Common myeloid progenitor, CD34-positive (primary cell): Measurements from ENCODE around the gene GPR162.

ENCODE experiments used
- CTCF ChIA-PET: fragments of 350-600 bp; sonication (Branson Sonifier 250); formaldehyde crosslinking; loops from one replicate; lab custom pipeline; 2021; ENCODE audit warnings: antibody characterized with exemption; lab: Charles Lee
- POLR2A ChIA-PET: fragments of 350-600 bp; sonication (Branson Sonifier 250); formaldehyde crosslinking; loops from one replicate; lab custom pipeline; 2021; ENCODE audit warnings: antibody characterized with exemption; lab: Charles Lee
- DNase-seq, 3 donors: peaks; one replicate each; pipeline versions ENCODE4 v3.0.0 to v3.0.0-alpha.2; 2013
- H3K27ac ChIP-seq, 2 experiments: 1 replicate in 1 of 2; 2 replicates in 1 of 2; pipeline ENCODE4 v1.7.0; 2013; ENCODE audit warnings: inconsistent platforms in 2 of 2, low read length in 2 of 2, mild to moderate bottlenecking in 2 of 2, low read depth in 1 of 2, moderate library complexity in 1 of 2; ENCODE audit not compliant: severe bottlenecking in 2 of 2, insufficient read depth in 1 of 2, poor library complexity in 1 of 2
- H3K27me3 ChIP-seq, 5 experiments: replicated peaks in 2 of 5; 1 replicate in 3 of 5; 2 replicates in 2 of 5; pipeline versions ENCODE4 v1.6.1 to v1.7.0; 2013; ENCODE audit warnings: low read length in 4 of 5, mild to moderate bottlenecking in 2 of 5, moderate library complexity in 2 of 5, inconsistent platforms in 1 of 5; ENCODE audit not compliant: insufficient read depth in 5 of 5, control insufficient read depth in 4 of 5
- H3K36me3 ChIP-seq, 4 experiments: 1 replicate in 2 of 4; 2 replicates in 2 of 4; pipeline versions ENCODE4 v1.6.1 to v1.7.0; 2013; ENCODE audit warnings: low read length in 3 of 4, control low read depth in 1 of 4, mild to moderate bottlenecking in 1 of 4; ENCODE audit not compliant: control insufficient read depth in 4 of 4, insufficient read depth in 4 of 4
- H3K4me1 ChIP-seq, 4 experiments: 1 replicate in 3 of 4; 2 replicates in 1 of 4; pipeline versions ENCODE4 v1.6.1 to v1.7.1; 2013; ENCODE audit warnings: low read length in 3 of 4, mild to moderate bottlenecking in 3 of 4, control low read depth in 1 of 4, inconsistent platforms in 1 of 4, moderate library complexity in 1 of 4; ENCODE audit not compliant: control insufficient read depth in 4 of 4, insufficient read depth in 4 of 4; ENCODE audit errors: control extremely low read depth in 1 of 4
- H3K4me3 ChIP-seq, 7 experiments: 1 replicate in 4 of 7; 2 replicates in 3 of 7; pipeline versions ENCODE4 v1.5.1 to v1.7.0; 2013; ENCODE audit warnings: mild to moderate bottlenecking in 7 of 7, low read length in 6 of 7, moderate library complexity in 6 of 7, inconsistent platforms in 2 of 7, low read depth in 2 of 7, control low read depth in 1 of 7; ENCODE audit not compliant: insufficient read depth in 4 of 7, control insufficient read depth in 1 of 7; ENCODE audit errors: extremely low read depth in 1 of 7
- H3K9me3 ChIP-seq, 5 experiments: 1 replicate in 4 of 5; 2 replicates in 1 of 5; pipeline versions ENCODE4 v1.6.1 to v1.7.1; 2013; ENCODE audit warnings: low read length in 4 of 5, mild to moderate bottlenecking in 2 of 5, inconsistent platforms in 1 of 5, low read depth in 1 of 5, moderate library complexity in 1 of 5; ENCODE audit not compliant: control insufficient read depth in 4 of 5, insufficient read depth in 2 of 5; ENCODE audit errors: control extremely low read depth in 1 of 5
- WGBS: methylation state at CpG from one replicate; pipeline ENCODE4 v1.1.5; 2013; ENCODE audit not compliant: insufficient coverage; 5-methylcytosine and 5-hydroxymethylcytosine counted together

The GPR162 gene

DNA sequence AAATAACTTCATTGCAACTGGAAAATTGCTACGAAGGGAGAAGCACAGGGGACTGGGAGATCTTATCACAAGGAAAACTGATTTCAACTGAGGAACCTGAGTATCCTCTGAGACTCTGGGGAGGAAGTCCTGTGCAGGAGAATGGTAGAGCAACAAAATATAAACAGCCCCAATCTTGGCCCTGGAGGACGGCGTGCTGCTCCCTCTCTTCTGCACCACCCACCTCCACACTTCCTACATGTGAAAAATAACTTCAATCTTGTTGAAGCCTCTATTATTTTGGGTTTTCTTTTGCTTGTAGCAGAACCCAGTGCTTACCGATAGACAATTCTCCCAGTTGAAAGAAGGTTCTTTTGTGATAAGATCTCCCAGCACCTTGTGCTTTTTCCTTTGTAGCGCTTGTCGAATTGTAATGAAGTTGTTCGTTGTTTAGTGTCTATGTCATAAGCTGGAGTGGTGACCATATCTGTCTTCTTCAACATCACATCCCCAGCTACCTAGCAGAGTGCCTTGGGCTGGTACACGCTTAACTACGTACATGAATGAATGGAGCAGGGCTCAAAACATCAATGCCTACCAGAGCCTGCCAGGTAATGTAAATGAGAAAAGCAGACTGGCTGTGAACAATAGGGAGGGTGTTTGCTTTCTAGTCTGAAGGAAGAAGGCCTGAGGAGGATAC lies 35.1 kb upstream of the GPR162 start:
- POLR2A ChIA-PET, result interaction anchor here (0.6 to 1.2 kb wide), 3 partner anchors 35 to 233 kb away, joined by 3 to 10 read pairs (median 6); partner anchors contain the start of genes GPR162 and TPI1
- H3K27ac ChIP-seq, result no peak overlapping the region
- CTCF ChIA-PET, result interaction anchor here (0.6 to 2.2 kb wide), 8 partner anchors 8 to 51 kb away, joined by 3 to 11 read pairs (median 3); partner anchors contain the start of gene MLF2
- H3K36me3 ChIP-seq, result no peaks in the 10 kb centered on the region
- no peaks in the 10 kb centered on the region for H3K9me3 ChIP-seq
- 64% methylated on average over 5 of the region's 9 CpGs for WGBS
- no peaks in the 10 kb centered on the region for H3K27me3 ChIP-seq
- no peak for DNase-seq
- H3K4me3 ChIP-seq, result no peak overlapping the region
- peaks cover 2 to 39% (median 31%) of the 10 kb centered on the region in 4 experiments for H3K4me1 ChIP-seq

DNA sequence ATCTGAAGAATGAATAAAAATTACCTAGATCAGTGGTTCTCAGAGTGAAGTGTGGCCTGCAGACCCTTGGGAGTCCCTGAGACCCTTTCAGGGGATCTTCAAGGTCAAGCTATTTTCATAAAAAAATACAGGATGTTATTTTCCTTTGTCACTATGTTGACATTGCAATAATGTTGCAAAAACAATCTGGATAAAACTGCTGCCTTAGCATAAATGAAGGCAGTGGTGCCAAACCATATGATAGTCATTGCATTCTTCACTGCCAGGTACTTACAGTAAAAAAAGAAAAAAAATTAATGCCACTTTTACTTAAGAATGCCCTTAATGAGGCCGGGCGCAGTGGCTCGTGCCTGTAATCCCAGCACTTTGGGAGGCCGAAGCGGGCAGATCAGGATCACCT lies 34.3 kb upstream of the GPR162 start:
- H3K4me3 ChIP-seq, result no peak overlapping the region
- no peak for DNase-seq
- H3K27ac ChIP-seq, result no peak overlapping the region
- H3K36me3 ChIP-seq, result no peaks in the 10 kb centered on the region
- H3K4me1 ChIP-seq, result peaks cover 2 to 47% (median 39%) of the 10 kb centered on the region in 4 experiments
- 98% methylated on average over 5 of the region's 5 CpGs for WGBS
- H3K27me3 ChIP-seq, result no peaks in the 10 kb centered on the region
- CTCF ChIA-PET, result interaction anchor here (0.6 to 2.2 kb wide), 7 partner anchors 8 to 220 kb away, joined by 3 to 11 read pairs (median 3); partner anchors contain the start of gene MLF2
- POLR2A ChIA-PET, result interaction anchor here (1.2 kb wide), 1 partner anchor 34 kb away, joined by 10 read pairs; the partner anchor contains the start of gene GPR162
- H3K9me3 ChIP-seq, result no peaks in the 10 kb centered on the region

DNA sequence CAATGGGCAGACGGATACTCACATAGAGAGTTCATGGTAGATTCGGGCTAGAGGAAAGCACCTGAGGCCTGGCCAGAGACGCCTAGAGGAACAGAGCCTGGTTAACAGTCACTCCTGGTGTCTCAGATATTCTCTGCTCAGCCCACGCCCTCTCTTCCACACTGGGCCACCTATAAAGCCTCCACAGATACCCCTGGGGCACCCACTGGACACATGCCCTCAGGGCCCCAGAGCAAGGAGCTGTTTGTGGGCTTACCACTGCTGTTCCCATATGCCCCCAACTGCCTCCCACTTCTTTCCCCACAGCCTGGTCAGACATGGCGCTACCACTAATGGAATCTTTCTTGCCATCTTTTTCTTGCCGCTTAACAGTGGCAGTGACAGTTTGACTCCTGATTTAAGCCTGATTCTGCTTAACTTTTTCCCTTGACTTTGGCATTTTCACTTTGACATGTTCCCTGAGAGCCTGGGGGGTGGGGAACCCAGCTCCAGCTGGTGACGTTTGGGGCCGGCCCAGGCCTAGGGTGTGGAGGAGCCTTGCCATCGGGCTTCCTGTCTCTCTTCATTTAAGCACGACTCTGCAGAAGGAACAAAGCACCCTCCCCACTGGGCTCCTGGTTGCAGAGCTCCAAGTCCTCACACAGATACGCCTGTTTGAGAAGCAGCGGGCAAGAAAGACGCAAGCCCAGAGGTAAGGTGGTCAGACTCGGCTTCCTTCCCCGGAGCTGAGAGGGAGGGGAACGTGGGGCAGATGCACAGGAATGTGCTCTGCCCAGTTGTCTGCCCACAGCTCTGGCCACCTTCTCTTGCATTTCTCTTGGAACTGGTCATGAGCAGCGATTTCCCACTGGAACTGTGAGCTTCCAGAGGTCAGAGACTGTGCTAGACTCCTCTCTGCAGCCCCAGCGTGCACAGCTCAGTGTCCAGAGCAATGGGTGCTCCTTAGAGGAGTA lies 32.4 kb upstream of the GPR162 start, which contains the start of gene CD4:
Gene CD4, plus strand, starts transcription at position 557 of the 953 bp plus-strand sequence. CDS start 10,611 bp downstream, outside the sequence.
- ChIA-PET CTCF (interaction anchor here (0.7 to 5.3 kb wide), 12 partner anchors 10 to 171 kb away, joined by 3 to 52 read pairs (median 4); partner anchors contain the start of genes GPR162 and MLF2), POLR2A (interaction anchor here (0.7 kb wide), 1 partner anchor 24 kb away, joined by 3 read pairs; no protein-coding TSS in a partner anchor)
- Histone ChIP-seq H3K4me3 (peak within 1 kb of the TSS in 5 of 7 experiments; percentile 7 to 53 (median 43)), H3K9me3 (no peaks in the 10 kb centered on the region), H3K27me3 (no peaks in the 10 kb centered on the region), H3K4me1 (peaks cover 2 to 58% (median 49%) of the 10 kb centered on the region in 4 experiments), H3K27ac (no peak within 1 kb of the TSS), H3K36me3 (no peaks in the 10 kb centered on the region)
- DNase-seq, result peak in 2 of 3 donors; percentile 51
- 43% methylated on average over 14 of the region's 18 CpGs for WGBS

DNA sequence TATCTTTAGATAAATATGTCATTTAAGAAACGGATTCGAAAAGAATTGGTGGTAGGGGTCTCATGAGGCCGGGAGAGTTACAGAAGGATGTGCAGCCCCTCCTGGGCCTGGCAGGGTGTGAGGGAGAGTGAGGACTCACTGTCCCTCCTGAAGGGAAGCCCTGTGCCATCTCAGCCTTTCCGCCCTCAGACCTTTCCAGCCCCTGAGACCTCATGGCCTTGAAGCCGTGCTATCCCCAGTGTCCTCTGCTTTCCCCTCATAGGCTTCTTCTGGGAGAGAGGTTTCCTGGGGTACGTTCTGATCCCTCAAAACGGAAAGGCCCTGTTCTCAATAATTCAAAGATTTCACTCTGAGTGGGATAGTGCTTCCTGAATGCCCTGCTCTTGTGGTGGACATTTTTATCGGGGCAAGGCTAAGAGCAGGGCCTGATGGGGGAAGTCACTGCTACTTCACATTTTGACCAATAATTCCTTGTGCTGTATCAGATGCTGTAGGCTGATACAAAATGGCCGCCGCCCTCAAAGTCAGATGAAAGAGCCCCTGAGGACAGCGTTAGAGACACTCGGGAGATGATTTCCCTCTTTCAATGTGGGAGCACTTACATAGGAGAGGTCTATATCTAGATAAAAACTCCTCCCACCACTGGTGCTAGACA lies 31.0 kb upstream of the GPR162 start:
- Histone ChIP-seq H3K4me3 (no peak overlapping the region), H3K36me3 (no peaks in the 10 kb centered on the region), H3K27ac (no peak overlapping the region), H3K4me1 (peaks cover 2 to 49% (median 41%) of the 10 kb centered on the region in 4 experiments), H3K9me3 (no peaks in the 10 kb centered on the region), H3K27me3 (no peaks in the 10 kb centered on the region)
- ChIA-PET POLR2A (no interaction called here), CTCF (interaction anchor here (1.4 to 5.3 kb wide), 4 partner anchors 19 to 58 kb away, joined by 4 to 52 read pairs (median 6); partner anchors contain the start of gene GPR162)
- no peak for DNase-seq
- WGBS, result 88% methylated on average over 5 of the region's 12 CpGs

DNA sequence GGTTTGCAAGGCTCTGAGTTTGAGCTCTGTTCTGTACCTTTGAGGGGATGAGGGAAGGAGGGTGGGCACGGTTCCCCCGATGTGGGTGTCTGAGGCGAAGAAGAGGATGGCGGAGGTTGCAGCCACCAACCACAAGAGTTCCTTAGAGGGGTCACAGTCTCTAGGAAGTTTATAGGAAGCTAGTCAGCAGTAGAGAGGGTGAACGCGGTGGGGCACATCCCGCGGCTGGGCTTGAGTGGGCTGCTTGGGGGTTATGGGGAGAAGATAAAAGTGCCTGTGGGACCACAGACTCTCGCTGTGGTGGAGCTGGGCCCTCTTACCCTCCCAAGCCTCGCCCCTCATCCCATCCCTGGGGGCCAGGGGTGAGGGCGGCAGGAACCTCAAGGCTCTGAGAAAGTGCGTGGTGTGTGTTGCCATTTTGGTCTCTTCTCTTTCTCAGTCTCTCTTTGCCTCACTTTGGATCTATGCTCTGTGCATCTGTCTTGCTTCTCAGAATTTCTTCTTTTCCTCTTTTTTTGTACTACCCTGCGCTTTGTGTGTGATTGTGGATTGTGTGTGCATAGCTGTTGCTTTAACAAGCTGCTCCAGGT lies 29.6 kb upstream of the GPR162 start:
- 7% methylated on average over 5 of the region's 13 CpGs for WGBS
- H3K27me3 ChIP-seq, result no peaks in the 10 kb centered on the region
- peak in 2 of 3 donors; percentile 49 to 50 for DNase-seq
- peaks cover 0 to 42% (median 35%) of the 10 kb centered on the region in 4 experiments for H3K4me1 ChIP-seq
- ChIA-PET CTCF (interaction anchor here (0.7 to 5.9 kb wide), 14 partner anchors 9 to 58 kb away, joined by 3 to 52 read pairs (median 6); partner anchors contain the start of genes GPR162, MLF2 and PTMS), POLR2A (interaction anchor here (1.1 to 1.4 kb wide), 3 partner anchors 20 to 68 kb away, joined by 5 to 7 read pairs (median 6); partner anchors contain the start of genes COPS7A, LAG3 and MLF2)
- H3K36me3 ChIP-seq, result no peaks in the 10 kb centered on the region
- peak overlapping the region in 4 of 7 experiments; percentile 5 to 46 (median 20) for H3K4me3 ChIP-seq
- no peaks in the 10 kb centered on the region for H3K9me3 ChIP-seq
- no peak overlapping the region for H3K27ac ChIP-seq
